Muscle of back (tissue), 11 donors: ENCODE data around the gene DDB1. TPM values are rescaled to one million over a fixed set of nuclear protein-coding genes. Genes with fewer than 3 reads are reported as not detected.

Experiments used
- DNase-seq, 3 donors: peaks; one replicate each; pipeline versions ENCODE4 v3.0.0 to v3.0.0-alpha.2; 2013
- polyA plus RNA-seq, 10 donors: library from polyadenylated mRNA; unstranded; fragments of 120-200 nt; gene quantifications; one replicate each; pipeline ENCODE4 v1.2.1, GENCODE V29; 2013; ENCODE audit not compliant: insufficient read length in 10 of 10

Gene DDB1
- polyA plus RNA-seq, 10 donors = 148 to 211 (median 188) TPM

DNA sequence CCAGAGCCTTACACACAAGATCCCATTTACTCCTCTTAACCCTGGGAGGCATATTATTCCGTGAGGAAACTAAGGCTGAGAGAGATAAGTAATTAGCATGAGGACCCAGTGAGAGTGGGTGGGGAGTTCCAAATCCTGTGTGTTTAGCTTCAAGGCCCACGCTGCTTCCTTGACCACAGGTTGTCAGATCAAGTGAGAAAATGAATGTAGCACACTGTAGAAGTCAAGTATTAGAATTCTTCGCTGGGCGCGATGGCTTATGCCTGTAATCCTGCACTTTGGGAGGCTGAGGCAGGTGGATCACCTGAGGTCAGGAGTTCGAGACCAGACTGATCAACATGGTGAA, 25.0 kb upstream of the DDB1 start:
- no peak for DNase-seq

DNA sequence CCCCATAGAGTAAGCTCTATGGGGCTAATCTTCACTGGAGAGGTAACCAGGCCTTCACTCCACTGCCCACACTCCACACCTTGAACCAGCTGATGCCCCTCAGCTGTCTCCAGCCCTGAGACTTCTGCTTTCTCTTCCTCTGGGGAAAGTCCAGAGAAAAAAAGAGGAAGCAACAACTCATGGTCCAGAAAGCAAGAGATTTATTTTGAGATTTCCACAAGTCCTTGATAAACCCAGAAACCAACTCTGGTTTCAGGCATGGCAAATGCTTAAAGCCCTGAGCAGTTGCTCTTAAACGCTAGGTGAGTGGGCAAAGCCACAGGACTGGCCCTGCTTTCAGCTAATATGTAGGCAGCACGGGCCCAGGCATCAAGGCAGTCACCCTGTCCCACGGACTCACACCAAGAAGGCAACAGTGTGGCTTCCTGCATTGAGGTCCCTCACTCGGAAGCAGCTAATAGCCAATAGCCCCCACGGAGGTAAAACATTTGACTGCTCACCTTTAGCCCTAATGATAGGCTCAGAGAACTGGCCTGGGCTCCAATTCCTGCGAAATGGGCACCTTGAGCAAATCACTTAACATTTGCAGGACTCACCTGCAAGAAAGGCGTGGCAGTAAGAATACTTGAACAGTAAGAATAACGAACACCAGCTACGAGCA, 24.5 kb upstream of the DDB1 start:
- DNase-seq = no peak

DNA sequence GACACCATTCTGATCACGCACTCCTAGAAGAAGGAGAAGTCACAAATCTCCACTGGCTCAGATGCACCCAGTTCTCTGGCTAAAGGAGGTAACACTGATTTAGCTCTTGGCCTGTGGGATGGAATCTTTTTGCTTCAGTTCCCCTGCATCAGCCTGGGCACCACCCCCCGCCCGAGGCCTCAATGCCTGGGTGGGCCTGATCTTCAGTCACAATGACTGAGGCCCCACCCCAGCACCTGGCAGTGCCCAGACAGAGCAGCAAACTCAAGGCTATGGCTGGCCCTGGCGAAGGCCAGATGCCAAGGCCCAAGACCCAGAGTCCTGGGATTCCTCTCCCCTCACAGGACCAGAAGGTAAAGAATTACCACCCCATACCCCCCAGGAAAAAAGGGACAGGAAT, 23.8 kb upstream of the DDB1 start:
- DNase-seq = no peak

DNA sequence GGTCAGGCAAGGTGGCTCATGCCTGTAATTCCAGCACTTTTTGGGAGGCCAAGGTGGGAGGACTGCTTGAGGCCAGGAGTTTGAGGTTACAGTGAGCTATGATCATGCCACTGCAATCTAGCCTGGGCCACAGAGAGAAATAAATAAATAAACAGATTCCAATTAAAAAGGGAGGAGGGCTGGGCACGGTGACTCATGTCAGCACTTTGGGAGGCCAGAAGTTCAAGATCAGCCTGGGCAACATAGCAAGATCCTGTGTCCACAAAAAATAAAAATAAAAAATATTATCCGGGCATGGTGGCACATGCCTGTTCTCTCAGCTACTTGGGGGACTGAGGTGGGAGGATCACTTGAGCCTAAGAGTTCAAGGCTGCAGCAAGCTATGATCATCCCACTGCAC, 21.3 kb upstream of the DDB1 start:
- DNase-seq = no peak

DNA sequence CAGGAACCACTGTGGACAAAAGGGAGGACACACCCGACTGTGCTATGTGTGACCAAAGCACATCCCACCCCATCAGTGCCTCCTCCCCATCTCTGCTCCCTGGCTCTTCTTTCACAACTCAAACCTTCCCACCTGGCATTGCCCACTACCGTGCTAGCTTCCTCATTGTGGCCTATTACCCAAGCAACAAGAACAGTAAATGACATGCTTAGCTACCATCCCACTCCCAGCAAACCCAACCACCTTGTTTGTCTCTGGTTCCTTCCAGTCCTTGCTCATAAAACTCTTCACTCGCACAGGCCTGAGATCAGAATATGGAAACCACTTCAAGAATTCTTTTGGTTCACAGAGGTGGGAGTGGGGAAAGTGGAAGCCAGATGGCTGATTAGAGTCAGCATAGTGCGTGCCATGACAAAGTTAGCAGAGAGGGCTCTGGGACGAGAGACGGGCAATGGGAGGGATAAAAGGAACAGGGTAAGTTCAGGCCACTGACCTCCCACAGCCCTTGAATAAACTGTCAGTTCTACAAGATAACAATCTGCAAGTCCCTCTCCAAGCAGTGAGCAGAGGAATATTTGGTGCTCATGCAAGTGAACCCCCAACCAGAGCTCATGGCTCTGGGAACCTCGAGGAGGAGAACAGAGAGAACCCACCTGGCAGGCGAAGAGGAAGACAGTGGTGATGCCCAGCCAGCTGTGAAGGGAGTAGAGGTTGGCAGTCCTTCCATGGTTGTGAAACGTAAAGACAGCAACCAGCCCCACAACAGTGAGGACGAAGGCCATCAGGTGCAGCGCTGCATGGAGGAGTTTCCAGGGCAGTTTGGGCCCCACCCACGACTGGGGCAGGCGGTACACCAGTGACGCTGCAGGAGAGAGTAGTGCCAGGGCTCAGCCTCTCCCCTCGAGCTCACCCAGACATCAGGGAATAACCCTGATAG, 20.5 kb upstream of the DDB1 start:
- DNase-seq = no peak

DNA sequence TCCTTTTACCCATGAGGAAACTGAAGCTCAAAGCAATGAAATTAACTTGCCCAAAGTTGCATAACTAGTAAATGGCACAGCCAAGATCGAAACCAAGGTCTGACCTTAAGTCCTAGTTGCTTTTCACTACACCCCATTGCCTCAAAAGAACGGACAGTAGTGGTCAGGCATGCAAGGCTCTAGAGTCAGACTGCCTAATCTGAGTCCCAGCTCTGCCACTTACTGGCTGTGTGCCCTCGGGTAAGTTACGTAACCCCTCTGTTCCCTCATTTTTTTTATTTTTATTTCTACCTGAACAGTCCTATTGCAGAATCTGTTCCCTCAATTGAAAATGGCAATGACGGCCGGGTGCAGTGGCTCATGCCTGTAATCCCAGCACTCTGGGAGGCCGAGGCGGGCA, 19.1 kb upstream of the DDB1 start:
- DNase-seq = no peak

DNA sequence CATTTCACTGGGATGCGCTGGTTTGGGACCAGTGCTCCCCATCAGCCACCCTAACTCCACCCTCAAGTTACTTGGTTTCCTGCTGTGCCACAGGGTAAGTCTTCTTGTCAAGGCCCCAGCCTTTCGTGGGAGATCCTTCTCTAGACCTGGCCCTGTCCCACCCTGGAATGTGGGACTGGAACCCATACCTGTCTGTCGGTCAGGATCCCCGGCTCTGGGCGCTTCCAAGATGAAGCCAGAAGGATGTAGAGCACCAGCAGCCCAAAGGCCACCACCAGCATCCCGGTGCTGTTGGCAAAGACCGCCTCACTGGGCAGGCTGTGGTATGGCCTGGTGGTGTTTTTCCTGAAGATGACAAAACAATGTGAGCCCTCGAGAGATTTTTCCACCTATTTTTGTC, 17.9 kb upstream of the DDB1 start:
- no peak for DNase-seq

DNA sequence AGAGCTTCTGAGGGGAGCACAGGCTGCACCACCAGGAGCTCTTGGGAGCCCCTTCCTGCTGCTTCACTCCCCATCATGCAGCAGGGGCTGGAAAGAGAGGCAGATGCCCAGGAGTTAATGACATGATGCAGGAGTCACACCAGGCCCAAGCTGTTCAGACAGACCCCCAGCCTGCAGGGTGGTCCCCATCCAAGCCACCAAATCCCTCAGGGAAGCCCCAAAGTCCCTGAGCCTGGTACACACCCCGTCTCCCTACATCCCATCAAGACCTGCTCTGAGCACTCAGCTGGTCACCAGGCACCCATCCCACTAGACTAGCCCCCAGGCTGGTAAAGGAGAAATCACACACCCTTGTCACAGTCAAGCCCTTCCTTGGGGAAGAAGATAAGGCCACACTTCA, 17.4 kb upstream of the DDB1 start:
- no peak for DNase-seq

DNA sequence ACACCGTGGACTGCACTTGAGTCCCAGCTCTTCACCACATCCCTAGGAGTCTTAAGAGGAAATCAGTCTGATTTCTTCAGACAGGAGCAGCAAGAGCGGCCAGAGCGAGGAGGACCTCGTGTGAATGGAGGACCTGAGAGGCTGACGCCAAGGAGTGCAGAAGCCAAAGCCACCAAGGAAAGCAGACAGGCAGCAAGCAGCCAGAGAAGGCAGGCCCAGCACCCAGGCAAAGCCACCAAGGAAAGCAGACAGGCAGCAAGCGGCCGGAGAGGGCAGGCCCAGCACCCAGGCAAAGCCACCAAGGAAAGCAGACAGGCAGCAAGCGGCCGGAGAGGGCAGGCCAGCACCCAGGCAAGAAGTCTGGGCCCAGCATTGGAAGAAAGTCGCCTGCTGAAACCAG, 17.0 kb upstream of the DDB1 start:
- no peak for DNase-seq

DNA sequence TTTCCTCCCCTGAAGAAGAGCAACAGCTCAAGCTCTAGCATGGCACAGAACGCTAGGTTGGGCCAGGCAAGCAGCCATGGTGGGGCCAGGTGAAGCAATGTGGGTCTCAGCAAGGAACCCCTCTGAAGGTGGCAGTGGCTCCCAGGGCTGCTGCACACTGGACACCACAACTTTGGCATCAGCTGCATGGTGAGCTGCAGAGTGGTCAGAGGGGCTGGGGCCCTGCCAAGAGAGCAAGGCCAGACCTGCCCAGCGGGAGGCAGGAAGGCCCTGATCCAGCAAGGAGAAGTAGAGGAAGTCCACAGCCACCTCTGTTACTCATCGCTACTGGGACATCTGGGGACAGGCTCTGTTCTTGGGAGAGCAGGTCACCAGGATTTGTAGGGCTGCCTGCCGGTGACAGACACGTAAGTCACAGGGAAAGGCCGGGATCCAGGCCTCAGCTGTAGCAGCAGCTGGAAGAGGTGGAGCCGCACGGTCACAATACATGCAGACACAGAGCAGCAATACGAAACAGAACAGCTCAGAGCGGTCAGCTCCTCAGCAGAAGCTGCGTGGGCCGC, 16.4 kb upstream of the DDB1 start:
- DNase-seq = no peak

DNA sequence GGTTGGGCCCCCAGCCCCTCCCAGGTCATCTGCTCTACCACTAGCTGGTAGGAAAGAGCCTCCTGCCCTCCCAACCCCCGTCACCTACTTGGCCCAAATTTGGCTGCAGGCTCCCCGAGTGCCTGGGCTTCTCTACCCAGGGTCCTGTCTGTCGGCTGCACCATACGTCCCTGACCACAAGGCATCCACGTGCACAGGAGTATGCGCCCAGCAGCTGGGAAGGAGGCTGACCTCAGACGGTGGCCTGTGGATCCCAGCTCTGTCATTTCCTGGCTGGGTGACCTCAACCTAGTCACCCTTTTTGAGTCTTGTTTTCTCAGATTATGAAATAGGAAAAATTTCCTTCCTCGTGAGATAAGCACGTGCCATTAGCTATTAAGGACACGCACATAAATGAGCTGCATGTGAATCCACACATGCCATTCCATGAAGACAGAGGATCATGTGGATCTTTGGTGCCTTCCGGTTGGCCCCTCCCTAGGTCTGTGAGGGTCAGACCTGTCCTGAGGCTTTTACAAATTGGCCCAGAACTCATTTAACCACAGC, 15.1 kb upstream of the DDB1 start:
- peak in 1 of 3 donors; percentile 15 for DNase-seq

DNA sequence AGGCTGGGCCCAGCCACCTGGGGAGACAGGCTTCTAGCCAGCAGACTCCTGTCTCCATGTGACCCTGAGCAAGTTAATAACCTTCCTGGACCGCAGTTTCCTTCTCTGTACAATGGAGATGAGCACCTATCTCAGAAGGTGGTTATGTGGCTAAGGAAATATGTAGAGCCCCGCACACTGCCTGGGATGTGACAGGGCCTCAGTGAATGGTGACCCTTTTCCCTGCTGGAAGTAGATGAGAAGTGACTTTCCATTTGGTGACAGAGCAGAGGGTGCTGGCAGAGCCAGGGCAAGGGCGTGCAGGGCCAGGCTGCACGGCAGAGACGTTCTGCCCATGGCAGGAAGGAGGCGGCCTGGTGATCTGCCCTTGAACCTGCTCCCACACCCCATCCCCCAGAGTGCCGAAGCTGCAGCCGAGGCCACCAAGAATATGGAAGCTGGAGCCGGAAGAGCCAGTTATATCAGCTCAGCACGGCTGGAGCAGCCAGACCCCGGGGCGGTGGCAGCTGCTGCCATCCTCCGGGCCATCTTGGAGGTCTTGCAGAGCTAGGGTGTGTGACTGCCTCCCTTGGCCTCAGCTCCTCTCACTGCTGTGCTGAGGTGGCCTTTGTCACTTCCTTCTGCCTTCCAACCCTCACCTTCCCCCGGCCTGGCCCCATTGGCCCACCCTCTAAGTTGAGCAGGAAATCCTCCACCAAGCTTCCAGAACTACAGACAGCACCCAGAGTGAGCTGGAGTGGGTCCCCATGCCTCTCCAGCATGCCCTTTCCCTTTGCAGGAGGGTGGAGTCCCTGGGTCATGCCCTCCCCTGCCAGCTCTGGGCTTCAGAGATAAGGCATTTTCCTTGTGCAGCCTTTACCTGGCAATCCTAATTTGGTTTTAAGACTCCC, 13.3 kb upstream of the DDB1 start:
- DNase-seq = no peak

DNA sequence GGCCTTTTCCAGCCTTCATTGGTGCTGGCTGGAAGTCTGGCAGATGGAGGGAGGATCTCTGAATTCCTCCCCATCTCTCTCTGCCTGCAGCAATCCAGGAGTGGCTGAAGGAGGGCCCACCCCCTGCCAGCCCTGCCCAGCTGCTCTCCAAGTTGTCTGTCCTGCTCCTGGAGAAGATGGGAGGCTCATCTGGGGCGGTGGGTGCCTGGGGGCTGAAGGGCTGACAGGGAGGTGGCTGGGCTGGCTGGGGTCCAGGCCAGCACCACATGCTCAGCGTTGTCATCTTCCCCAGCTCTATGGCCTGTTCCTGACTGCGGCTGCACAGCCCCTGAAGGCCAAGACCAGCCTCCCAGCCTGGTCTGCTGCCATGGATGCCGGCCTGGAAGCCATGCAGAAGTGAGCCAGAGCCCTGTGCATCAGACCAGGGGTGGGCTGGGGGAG, 12.3 kb upstream of the DDB1 start:
- DNase-seq = peak in 1 of 3 donors; percentile 51

DNA sequence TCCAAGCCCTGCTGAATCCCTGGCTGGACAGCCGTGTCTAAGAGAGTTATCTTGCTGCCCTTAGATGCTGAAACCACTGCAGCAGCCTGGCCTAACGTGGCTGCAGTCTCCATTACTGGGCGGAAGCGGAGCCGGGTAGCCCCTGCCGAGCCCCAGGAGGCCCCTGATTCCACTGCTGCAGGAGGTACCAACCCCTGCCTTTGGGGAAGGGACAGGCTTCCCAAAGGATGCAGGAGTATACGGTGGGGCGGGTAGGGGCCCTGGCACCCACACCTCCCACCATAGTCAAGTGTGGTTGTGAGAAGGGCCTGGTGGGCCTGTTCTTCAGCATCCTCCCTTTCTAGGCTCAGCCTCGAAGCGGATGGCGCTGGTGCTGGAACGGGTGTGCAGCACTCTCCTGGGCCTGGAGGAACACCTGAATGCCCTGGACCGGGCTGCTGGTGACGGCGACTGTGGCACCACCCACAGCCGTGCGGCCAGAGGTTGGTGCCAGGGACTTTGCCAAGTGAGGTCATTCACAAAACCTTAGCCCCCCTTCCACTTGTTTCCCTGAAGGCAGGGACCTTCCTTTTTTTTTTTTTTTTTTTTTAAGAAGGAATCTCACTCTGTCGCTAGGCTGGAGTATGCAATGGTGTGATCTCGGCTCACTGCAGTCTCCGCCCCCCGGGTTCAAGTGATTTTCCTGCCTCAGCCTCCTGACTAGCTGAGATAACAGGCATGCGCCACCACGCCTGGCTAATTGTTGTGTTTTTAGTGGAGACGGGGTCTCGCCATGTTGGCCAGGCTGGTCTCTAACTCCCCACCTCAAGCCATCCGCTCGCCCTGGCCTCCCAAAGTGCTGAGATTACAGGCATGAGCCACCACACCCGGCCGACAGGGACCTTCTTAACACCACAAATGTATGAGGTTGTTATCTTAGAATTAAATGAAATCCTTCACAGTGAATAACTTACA, 11.2 kb upstream of the DDB1 start:
- no peak for DNase-seq

DNA sequence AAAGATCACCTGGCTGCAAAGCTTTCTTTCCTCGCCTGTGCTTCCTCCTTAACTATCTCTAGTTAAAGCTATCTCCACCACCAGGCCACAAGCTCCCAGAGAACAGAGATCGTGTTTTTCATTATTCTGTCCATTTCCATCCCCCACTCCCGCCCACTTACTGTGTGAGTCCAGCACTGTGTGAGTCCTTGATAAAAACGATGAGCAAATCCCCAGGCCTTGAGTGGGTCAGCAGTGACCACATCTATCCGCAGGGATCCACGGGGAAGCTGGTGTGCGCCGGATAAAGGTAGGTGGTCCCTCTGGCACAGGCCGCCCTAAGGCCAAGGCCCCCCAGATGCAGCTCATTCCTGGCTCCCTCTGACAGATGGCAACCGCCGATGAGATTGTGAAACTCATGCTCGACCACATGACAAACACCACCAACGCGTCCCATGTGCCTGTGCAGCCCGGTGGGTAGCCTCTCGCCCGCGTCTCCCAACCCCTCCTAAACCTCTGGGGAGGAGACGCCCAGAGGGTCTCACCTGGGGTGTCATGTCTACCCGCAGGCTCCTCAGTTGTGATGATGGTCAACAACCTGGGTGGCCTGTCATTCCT, 9.4 kb upstream of the DDB1 start:
- no peak for DNase-seq

DNA sequence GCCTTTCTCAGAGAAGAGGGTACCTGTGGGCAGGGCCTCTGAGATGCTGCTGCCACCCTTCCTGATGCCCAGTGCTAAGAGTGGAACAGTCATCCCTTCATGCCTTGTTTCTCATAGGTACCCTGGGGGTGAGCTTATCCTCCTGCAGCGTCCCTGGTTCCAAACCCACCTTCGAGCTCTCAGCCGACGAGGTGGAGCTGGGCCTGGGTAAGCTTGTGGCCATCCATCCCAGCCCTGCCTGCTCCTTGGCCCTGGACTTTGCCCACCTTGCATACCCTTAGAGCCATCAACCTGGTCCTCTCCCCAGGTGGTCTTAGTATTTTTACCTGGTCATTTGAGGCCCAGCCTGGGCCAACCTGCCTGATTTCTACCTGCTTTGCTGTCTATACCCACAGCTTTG, 8.8 kb upstream of the DDB1 start:
- no peak for DNase-seq

DNA sequence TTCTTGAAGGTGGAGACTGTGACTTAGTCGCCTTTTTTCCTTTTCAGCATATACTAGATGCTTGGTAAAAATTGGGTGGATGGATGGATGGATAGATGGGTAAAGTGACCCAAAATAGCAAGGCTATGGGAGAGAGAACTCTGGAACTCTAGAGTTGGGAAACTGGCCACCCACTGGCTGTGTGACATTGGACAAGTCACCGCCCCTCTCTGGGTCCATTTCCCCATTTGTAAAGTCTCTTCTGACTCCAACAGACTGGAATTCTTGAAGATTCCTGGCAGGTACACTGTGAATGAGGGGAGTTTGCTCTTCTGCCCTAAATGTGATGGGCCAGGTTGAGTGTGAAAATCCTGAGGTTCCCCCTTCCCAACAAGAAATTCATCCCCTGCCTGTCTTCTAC, 8.1 kb upstream of the DDB1 start:
- no peak for DNase-seq

DNA sequence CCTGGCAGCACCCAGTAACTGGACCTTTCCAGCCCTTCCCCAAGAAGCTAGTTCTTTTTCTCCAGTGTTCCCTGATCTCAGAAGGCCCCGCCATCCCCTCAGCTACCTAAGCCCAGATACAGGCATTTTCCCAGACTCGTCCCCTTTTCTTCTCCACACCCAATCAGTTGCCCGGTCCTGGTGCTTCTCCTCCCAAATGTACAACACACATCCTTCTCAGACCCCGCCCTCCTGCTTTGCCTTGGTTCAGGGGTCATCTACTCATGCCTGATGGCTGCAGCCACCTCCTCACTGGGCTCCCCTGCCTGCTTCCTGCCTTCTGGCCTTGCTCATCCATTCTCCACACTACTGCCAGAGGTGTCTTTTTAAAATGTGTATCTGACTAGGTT, 6.6 kb upstream of the DDB1 start:
- DNase-seq = no peak

DNA sequence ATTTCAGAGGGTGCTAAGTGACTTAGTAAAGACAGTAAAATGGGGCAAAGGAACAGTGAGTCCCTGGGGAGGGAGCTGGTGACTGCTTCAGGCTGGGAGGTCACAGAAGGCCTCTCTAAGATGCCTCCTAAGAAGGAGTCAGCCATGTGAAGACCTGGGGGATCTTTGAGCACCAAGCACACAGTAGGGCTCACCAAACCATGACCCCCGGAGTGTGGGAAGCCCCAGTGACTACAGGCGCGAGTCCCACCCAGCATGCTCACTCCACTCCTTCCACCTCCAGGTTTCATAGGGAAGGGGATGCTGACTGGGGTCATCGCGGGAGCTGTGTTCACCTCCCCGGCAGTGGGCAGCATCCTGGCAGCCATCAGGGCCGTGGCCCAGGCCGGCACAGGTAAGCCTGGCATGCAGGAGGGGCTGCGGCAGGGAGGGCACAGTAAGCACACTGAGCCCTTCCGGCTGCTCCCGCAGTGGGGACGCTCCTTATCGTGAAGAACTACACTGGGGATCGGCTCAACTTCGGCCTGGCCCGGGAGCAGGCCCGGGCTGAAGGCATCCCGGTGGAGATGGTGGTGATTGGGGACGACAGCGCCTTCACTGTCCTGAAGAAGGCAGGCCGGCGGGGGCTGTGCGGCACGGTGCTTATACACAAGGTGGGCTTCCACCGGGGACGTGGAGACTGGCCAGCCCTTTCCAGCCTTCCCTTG, 6.0 kb upstream of the DDB1 start:
- DNase-seq = no peak
